Measurements from ENCODE around the gene HLCS.

HLCS gene

GRCh38 chr21:36800734-36801133 is 165.7 kb downstream of the HLCS start:
- no peak for TF ChIP-seq CTCF (IDR thresholded peaks at IDR 0.05; ENCODE audit: unreplicated experiment in 3 of 3)
- peaks cover 22% of the 10 kb centered on the region for H3K36me3 Mint-ChIP-seq (ENCODE audit: low read depth)
- H3K4me1 Mint-ChIP-seq: peaks cover 9% of the 10 kb centered on the region
- no peak overlapping the region for H3K4me3 Mint-ChIP-seq
- H3K27ac Mint-ChIP-seq: no peak overlapping the region
- peaks cover 28% of the 10 kb centered on the region for H3K9me3 Mint-ChIP-seq
- H3K27me3 Mint-ChIP-seq (ENCODE audit: low read depth): no peaks in the 10 kb centered on the region

- Mint-ChIP-seq H3K36me3 (ENCODE audit: low read depth) (peaks cover 24% of the 10 kb centered on the region), H3K27ac (no peak overlapping the region), H3K4me3 (no peak overlapping the region), H3K27me3 (ENCODE audit: low read depth) (no peaks in the 10 kb centered on the region), H3K4me1 (peaks cover 5% of the 10 kb centered on the region), H3K9me3 (peaks cover 30% of the 10 kb centered on the region)
- no peak for TF ChIP-seq CTCF (IDR thresholded peaks at IDR 0.05; ENCODE audit: unreplicated experiment in 3 of 3)
Measured at GRCh38 chr21:36799869-36800268, 166.6 kb downstream of the HLCS start.

GRCh38 chr21:36798491-36798890 is 168.0 kb downstream of the HLCS start:
- Mint-ChIP-seq H3K27me3 (ENCODE audit: low read depth) (no peaks in the 10 kb centered on the region), H3K27ac (no peak overlapping the region), H3K4me3 (no peak overlapping the region), H3K4me1 (no peaks in the 10 kb centered on the region), H3K9me3 (peaks cover 38% of the 10 kb centered on the region), H3K36me3 (ENCODE audit: low read depth) (peaks cover 33% of the 10 kb centered on the region)
- no peak for TF ChIP-seq CTCF (IDR thresholded peaks at IDR 0.05; ENCODE audit: unreplicated experiment in 3 of 3)

GRCh38 chr21:36796070-36796469 is 170.4 kb downstream of the HLCS start:
- Mint-ChIP-seq H3K4me1 (peaks cover 6% of the 10 kb centered on the region), H3K9me3 (peaks cover 38% of the 10 kb centered on the region), H3K36me3 (ENCODE audit: low read depth) (peaks cover 33% of the 10 kb centered on the region), H3K27ac (no peak overlapping the region), H3K27me3 (ENCODE audit: low read depth) (peaks cover 3% of the 10 kb centered on the region), H3K4me3 (no peak overlapping the region)
- TF ChIP-seq CTCF (IDR thresholded peaks at IDR 0.05; ENCODE audit: unreplicated experiment in 3 of 3): no peak

- Mint-ChIP-seq H3K4me3 (no peak overlapping the region), H3K27ac (no peak overlapping the region), H3K36me3 (ENCODE audit: low read depth) (peaks cover 15% of the 10 kb centered on the region), H3K27me3 (ENCODE audit: low read depth) (peaks cover 3% of the 10 kb centered on the region), H3K4me1 (peaks cover 22% of the 10 kb centered on the region), H3K9me3 (peaks cover 19% of the 10 kb centered on the region)
- no peak for TF ChIP-seq CTCF (IDR thresholded peaks at IDR 0.05; ENCODE audit: unreplicated experiment in 3 of 3)
Measured at GRCh38 chr21:36792505-36792967, 173.9 kb downstream of the HLCS start.

- Mint-ChIP-seq H3K27me3 (ENCODE audit: low read depth) (peaks cover 3% of the 10 kb centered on the region), H3K4me1 (peaks cover 22% of the 10 kb centered on the region), H3K9me3 (peaks cover 14% of the 10 kb centered on the region), H3K4me3 (no peak overlapping the region), H3K27ac (peak overlapping the region; percentile 81 to 92 (median 85)), H3K36me3 (ENCODE audit: low read depth) (peaks cover 11% of the 10 kb centered on the region)
- no peak for TF ChIP-seq CTCF (IDR thresholded peaks at IDR 0.05; ENCODE audit: unreplicated experiment in 3 of 3)
Measured at GRCh38 chr21:36791695-36792470, 174.6 kb downstream of the HLCS start.
